CD14-positive monocyte (primary cell): ENCODE data around the gene TOM1. TPM values are rescaled to one million over a fixed set of nuclear protein-coding genes. Genes with fewer than 3 reads are reported as not detected.

ENCODE experiments used
- DNase-seq, 3 donors: peaks; one replicate each; pipeline ENCODE4 v3.0.0-alpha.2; 2011 to 2022
- H2AFZ ChIP-seq: 2 replicates; pipeline ENCODE4 v1.6.0; 2012; ENCODE audit warnings: mild to moderate bottlenecking, low read depth, low read length, inconsistent platforms; ENCODE audit not compliant: insufficient read depth, poor library complexity, severe bottlenecking
- H3K27ac ChIP-seq, 2 donors: 1 replicate in 1 of 2; 2 replicates in 1 of 2; pipeline ENCODE4 v1.5.1; 2012 to 2013; ENCODE audit warnings: low read length in 2 of 2, control low read depth in 1 of 2, inconsistent platforms in 1 of 2, low read depth in 1 of 2, mild to moderate bottlenecking in 1 of 2
- H3K27me3 ChIP-seq, 2 donors: one replicate each; pipeline versions ENCODE4 v1.6.0 to v1.6.1; 2011 to 2013; ENCODE audit warnings: low read length in 2 of 2; ENCODE audit not compliant: control insufficient read depth in 2 of 2, insufficient read depth in 2 of 2
- H3K36me3 ChIP-seq, 2 donors: replicated peaks in 1 of 2; 1 replicate in 1 of 2; 2 replicates in 1 of 2; pipeline versions ENCODE4 v1.5.1 to v1.6.1; 2012 to 2013; ENCODE audit warnings: low read length in 2 of 2, control low read depth in 1 of 2, inconsistent platforms in 1 of 2, mild to moderate bottlenecking in 1 of 2; ENCODE audit not compliant: insufficient read depth in 2 of 2, control insufficient read depth in 1 of 2
- H3K4me1 ChIP-seq, 2 donors: 1 replicate in 1 of 2; 2 replicates in 1 of 2; pipeline versions ENCODE4 v1.5.1 to v1.6.1; 2012 to 2013; ENCODE audit warnings: low read length in 2 of 2, control low read depth in 1 of 2, inconsistent platforms in 1 of 2, mild to moderate bottlenecking in 1 of 2, moderate library complexity in 1 of 2; ENCODE audit not compliant: insufficient read depth in 2 of 2, control insufficient read depth in 1 of 2
- H3K4me2 ChIP-seq: replicated peaks from 2 replicates; pipeline ENCODE3; 2012; ENCODE audit warnings: low read length, moderate library complexity, mild to moderate bottlenecking; ENCODE audit not compliant: poor library complexity, severe bottlenecking; ENCODE audit errors: extremely low read depth
- H3K4me3 ChIP-seq, 3 experiments: fragments of 200-600 bp in 1 of 3; sonication (generic) in 1 of 3; replicated peaks in 1 of 3; 1 replicate in 2 of 3; 2 replicates in 1 of 3; pipeline ENCODE4 v1.5.1; 2011 to 2013; ENCODE audit warnings: low read length in 3 of 3, mild to moderate bottlenecking in 3 of 3, control low read depth in 2 of 3, low read depth in 2 of 3, inconsistent platforms in 1 of 3, moderate library complexity in 1 of 3
- H3K79me2 ChIP-seq: 2 replicates; pipeline ENCODE4 v1.6.0; 2012; ENCODE audit warnings: mild to moderate bottlenecking, control low read depth, inconsistent platforms, low read length, moderate library complexity; ENCODE audit not compliant: insufficient read depth
- H3K9ac ChIP-seq: 2 replicates; pipeline ENCODE4 v1.6.0; 2017; ENCODE audit warnings: low read length, mild to moderate bottlenecking; ENCODE audit not compliant: insufficient read depth, poor library complexity, severe bottlenecking
- H3K9me3 ChIP-seq, 2 donors: replicated peaks in 1 of 2; 1 replicate in 1 of 2; 2 replicates in 1 of 2; pipeline versions ENCODE4 v1.5.1 to v1.6.1; 2012 to 2013; ENCODE audit warnings: low read length in 2 of 2, control low read depth in 1 of 2; ENCODE audit not compliant: control insufficient read depth in 1 of 2, insufficient read depth in 1 of 2
- H4K20me1 ChIP-seq: 2 replicates; pipeline ENCODE4 v1.6.0; 2012; ENCODE audit warnings: mild to moderate bottlenecking, low read length, control low read depth, moderate library complexity; ENCODE audit not compliant: insufficient read depth
- H3K27ac Mint-ChIP-seq, 7 donors: one replicate each; pipeline ENCODE4 v1.8.0; 2020; ENCODE audit warnings: mild to moderate bottlenecking in 7 of 7, mixed read lengths in 7 of 7, moderate library complexity in 6 of 7, inconsistent platforms in 2 of 7
- H3K27me3 Mint-ChIP-seq, 3 donors: one replicate each; pipeline ENCODE4 v1.8.0; 2021 to 2022; ENCODE audit warnings: low read depth in 3 of 3, mild to moderate bottlenecking in 3 of 3, mixed read lengths in 3 of 3, moderate library complexity in 3 of 3, inconsistent platforms in 1 of 3
- H3K36me3 Mint-ChIP-seq, 2 donors: one replicate each; pipeline ENCODE4 v1.8.0; 2020; ENCODE audit warnings: mixed read lengths in 2 of 2, inconsistent platforms in 1 of 2, mild to moderate bottlenecking in 1 of 2
- H3K4me1 Mint-ChIP-seq: one replicate; pipeline ENCODE4 v1.8.0; 2020; ENCODE audit warnings: mild to moderate bottlenecking, mixed read lengths
- H3K4me3 Mint-ChIP-seq, 2 donors: one replicate each; pipeline ENCODE4 v1.8.0; 2020; ENCODE audit warnings: mild to moderate bottlenecking in 2 of 2, mixed read lengths in 2 of 2, moderate library complexity in 1 of 2
- H3K9me3 Mint-ChIP-seq, 7 donors: one replicate each; pipeline ENCODE4 v1.8.0; 2020 to 2022; ENCODE audit warnings: mixed read lengths in 7 of 7, mild to moderate bottlenecking in 6 of 7, moderate library complexity in 6 of 7, inconsistent platforms in 2 of 7
- CTCF ChIP-seq: fragments of 200-600 bp; IDR thresholded peaks from one replicate; pipeline ENCODE4 v1.8.0; 2022; ENCODE audit warnings: antibody characterized with exemption, mild to moderate bottlenecking
- WGBS: methylation state at CpG from one replicate; pipeline ENCODE4 v1.1.5; 2013; ENCODE audit warnings: missing lambda C conversion rate; ENCODE audit not compliant: insufficient coverage; 5-methylcytosine and 5-hydroxymethylcytosine counted together
- intact Hi-C, 2 donors: fragments of 100-400 bp; cut with micrococcal nuclease; formaldehyde crosslinking; loops; one replicate each; pipeline versions ENCODE4 v1.15.0 to v1.15.1; 2023
- polyA plus RNA-seq, 3 donors: library from polyadenylated mRNA; depleted of rRNA in 1 of 3; unstranded in 2 of 3; stranded (reverse) in 1 of 3; fragments of 300-500 nt in 2 of 3; fragments of >200 nt in 1 of 3; fragmentation: Illumina TruSeq in 2 of 3; gene quantifications; 1 replicate in 2 of 3; 2 replicates in 1 of 3; pipeline ENCODE4 v1.2.3, GENCODE V29; 2012 to 2021

TOM1 gene
- polyA plus RNA-seq, 3 donors: 80.5 to 167 (median 120) TPM

DNA sequence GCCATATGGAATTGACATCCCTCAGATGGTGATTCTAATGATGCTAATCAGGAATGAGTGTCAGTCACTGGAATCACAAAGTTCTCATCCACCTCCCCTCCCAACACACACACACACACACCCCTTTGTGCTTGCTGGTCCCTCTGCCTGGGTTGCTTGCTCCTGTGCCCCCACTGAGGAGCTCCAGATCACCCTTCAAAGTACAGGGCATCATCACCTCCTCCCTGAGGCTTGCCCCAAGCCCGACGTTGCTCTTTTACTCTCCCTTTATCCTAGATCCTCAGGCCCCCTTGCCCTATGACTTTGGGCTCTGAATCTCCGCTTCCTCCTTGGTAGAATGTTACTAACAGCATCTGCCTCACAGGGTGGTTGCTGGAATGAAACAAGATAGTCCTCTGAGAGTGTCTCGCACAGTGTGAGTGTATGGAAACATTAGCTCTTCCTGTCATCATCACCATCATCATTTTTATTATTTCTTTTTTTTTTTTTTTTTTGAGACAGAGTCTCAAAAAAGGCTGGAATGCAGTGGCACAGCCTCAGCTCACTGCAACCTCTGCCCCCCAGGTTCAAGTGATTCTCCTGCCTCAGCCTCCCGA lies 3.4 kb downstream of the TOM1 start:
- H3K4me3 Mint-ChIP-seq: peak overlapping the region; percentile 49 to 82
- no peak overlapping the region for H2AFZ ChIP-seq
- peak overlapping the region in 1 of 3 experiments; percentile 85 for H3K4me3 ChIP-seq
- no peaks in the 10 kb centered on the region for H3K27me3 ChIP-seq
- no peak for DNase-seq
- no peak for TF ChIP-seq CTCF
- H4K20me1 ChIP-seq: peaks cover 60% of the 10 kb centered on the region
- peaks cover 46 to 51% of the 10 kb centered on the region in 2 donors for H3K36me3 Mint-ChIP-seq
- WGBS: 94% methylated on average over 2 of the region's 5 CpGs
- peaks cover 78% of the 10 kb centered on the region for H3K79me2 ChIP-seq
- intact Hi-C loops: loop anchor here in 1 of 2 donors (5.0 kb wide), 1 partner anchor 104 kb away; no protein-coding TSS in a partner anchor
- H3K27ac ChIP-seq: peak overlapping the region in 1 of 2 donors; percentile 99
- H3K4me1 ChIP-seq: peaks cover 61 to 80% of the 10 kb centered on the region in 2 donors
- H3K27me3 Mint-ChIP-seq: peaks cover 0 to 3% (median 0%) of the 10 kb centered on the region in 3 donors
- H3K27ac Mint-ChIP-seq: peak overlapping the region; percentile 87 to 99 (median 98)
- peaks cover 0 to 2% (median 0%) of the 10 kb centered on the region in 7 donors for H3K9me3 Mint-ChIP-seq
- H3K4me1 Mint-ChIP-seq: peaks cover 56% of the 10 kb centered on the region
- no peaks in the 10 kb centered on the region for H3K9me3 ChIP-seq
- peak overlapping the region; percentile 1 for H3K9ac ChIP-seq
- H3K4me2 ChIP-seq: peak overlapping the region; percentile 9
- H3K36me3 ChIP-seq: peaks cover 7 to 38% of the 10 kb centered on the region in 2 donors

- H3K9ac ChIP-seq: no peak overlapping the region
- H2AFZ ChIP-seq: no peak overlapping the region
- H3K4me1 ChIP-seq: peaks cover 62 to 81% of the 10 kb centered on the region in 2 donors
- H3K36me3 Mint-ChIP-seq: peaks cover 66% of the 10 kb centered on the region in 2 donors
- no peak for TF ChIP-seq CTCF
- H3K4me3 ChIP-seq: no peak overlapping the region
- whole genome bisulfite sequencing: 88% methylated on average over 5 of the region's 8 CpGs
- no peak overlapping the region for H3K4me3 Mint-ChIP-seq
- no peaks in the 10 kb centered on the region for H3K9me3 ChIP-seq
- peak overlapping the region in 1 of 7 donors; percentile 84 for H3K27ac Mint-ChIP-seq
- no peak for DNase-seq
- H3K36me3 ChIP-seq: peaks cover 14 to 56% of the 10 kb centered on the region in 2 donors
- H3K9me3 Mint-ChIP-seq: peaks cover 0 to 3% (median 0%) of the 10 kb centered on the region in 7 donors
- peaks cover 64% of the 10 kb centered on the region for H3K4me1 Mint-ChIP-seq
- peak overlapping the region in 1 of 2 donors; percentile 59 for H3K27ac ChIP-seq
- H3K27me3 Mint-ChIP-seq: peaks cover 0 to 3% (median 0%) of the 10 kb centered on the region in 3 donors
- peaks cover 93% of the 10 kb centered on the region for H3K79me2 ChIP-seq
- no peak overlapping the region for H3K4me2 ChIP-seq
- H4K20me1 ChIP-seq: peaks cover 85% of the 10 kb centered on the region
- intact Hi-C loops: no loop called here
- no peaks in the 10 kb centered on the region for H3K27me3 ChIP-seq
Observed at GRCh38 chr22:35305525-35306070, 5.9 kb downstream of the TOM1 start.
